Loucy (cell line): Measurements from ENCODE around the gene ZER1.

Experiments
- CTCF ChIP-seq: fragments of 200-600 bp; sonication (generic); conservative IDR thresholded peaks from 2 replicates; pipeline ENCODE4 v1.5.1; 2014; ENCODE audit warnings: mild to moderate bottlenecking, antibody characterized with exemption, low read length
- EZH2phosphoT487 ChIP-seq: fragments of 200-600 bp; IDR thresholded peaks from 2 replicates; pipeline ENCODE4 v1.6.1; 2018; ENCODE audit warnings: antibody characterized with exemption, mild to moderate bottlenecking, moderate library complexity, borderline replicate concordance

- TF ChIP-seq CTCF, result no peak
- TF ChIP-seq EZH2phosphoT487, result no peak
Measured at GRCh38 chr9:128742401-128742800, 29.3 kb downstream of the ZER1 start.
